Measurements from ENCODE around the gene ANKRD9. TPM values are rescaled to one million over a fixed set of nuclear protein-coding genes. Genes with fewer than 3 reads are reported as not detected.
"Not testable (repeated sequence)": the region's sequence is repeated elsewhere in the genome, so short reads cannot be mapped to it uniquely, and the experiment has no call there.

ANKRD9 gene
- total RNA-seq, 3 donors from 2014 or later: 75.6 to 100 (median 84.7) TPM

DNA sequence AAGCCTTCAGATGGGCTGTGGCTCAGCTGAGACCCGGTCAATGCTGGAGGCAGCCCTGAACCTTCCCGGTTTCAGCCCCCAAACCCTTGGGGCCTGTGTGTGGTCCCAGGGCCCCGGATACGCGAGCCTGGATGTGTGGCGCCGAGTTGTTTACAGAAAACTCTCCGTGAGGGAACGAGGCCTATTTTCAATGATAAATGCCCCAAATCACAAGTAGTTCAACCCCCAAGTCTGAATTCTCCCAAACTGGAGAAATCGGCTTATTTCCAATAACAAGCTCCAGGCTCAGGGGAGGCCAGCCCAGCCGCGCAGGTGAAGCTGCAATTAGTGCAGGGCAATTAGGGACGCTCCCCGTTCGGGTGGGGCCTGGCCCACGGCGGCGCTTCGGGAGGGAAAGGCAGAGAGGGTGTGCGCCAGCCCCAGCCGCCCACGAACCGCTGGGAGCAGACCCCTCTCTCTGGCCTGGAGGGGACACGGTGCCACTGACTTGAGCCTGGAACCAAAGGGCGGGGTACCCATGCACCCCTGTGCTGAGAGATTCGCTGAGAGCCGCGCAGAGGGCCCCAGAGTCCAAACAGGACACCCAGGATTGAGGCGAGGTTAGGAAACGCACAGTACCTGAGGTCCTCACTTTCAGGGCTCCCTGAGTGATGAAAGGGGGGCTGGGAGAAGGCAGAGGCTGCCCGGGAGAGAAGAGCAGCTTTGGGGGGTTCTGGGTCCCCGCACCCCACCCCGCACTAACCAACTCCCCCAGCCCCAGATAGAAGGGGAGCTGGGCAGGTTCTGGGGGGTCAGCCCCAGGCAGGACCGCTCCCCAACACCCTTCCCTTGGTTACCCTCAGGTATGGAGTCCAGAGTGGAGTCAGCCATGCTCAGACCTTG is 14.2 kb upstream of the ANKRD9 start:
- ATAC-seq (peak; percentile 48), DNase-seq (peak; percentile 82 to 88 (median 84))
- H3K9me3 ChIP-seq: no peaks in the 10 kb centered on the region
- no peak overlapping the region for H3K4me3 ChIP-seq
- TF ChIP-seq, protein P1, sequence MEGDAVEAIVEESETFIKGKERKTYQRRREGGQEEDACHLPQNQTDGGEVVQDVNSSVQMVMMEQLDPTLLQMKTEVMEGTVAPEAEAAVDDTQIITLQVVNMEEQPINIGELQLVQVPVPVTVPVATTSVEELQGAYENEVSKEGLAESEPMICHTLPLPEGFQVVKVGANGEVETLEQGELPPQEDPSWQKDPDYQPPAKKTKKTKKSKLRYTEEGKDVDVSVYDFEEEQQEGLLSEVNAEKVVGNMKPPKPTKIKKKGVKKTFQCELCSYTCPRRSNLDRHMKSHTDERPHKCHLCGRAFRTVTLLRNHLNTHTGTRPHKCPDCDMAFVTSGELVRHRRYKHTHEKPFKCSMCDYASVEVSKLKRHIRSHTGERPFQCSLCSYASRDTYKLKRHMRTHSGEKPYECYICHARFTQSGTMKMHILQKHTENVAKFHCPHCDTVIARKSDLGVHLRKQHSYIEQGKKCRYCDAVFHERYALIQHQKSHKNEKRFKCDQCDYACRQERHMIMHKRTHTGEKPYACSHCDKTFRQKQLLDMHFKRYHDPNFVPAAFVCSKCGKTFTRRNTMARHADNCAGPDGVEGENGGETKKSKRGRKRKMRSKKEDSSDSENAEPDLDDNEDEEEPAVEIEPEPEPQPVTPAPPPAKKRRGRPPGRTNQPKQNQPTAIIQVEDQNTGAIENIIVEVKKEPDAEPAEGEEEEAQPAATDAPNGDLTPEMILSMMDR (IDR thresholded peaks at IDR 0.05): no peak
- peaks cover 16% of the 10 kb centered on the region for H3K4me1 ChIP-seq (ENCODE audit: low read depth)
- intact Hi-C loops (cut with DNase I, micrococcal nuclease): no loop called here
- H3K36me3 ChIP-seq (ENCODE audit: low read depth): no peaks in the 10 kb centered on the region

DNA sequence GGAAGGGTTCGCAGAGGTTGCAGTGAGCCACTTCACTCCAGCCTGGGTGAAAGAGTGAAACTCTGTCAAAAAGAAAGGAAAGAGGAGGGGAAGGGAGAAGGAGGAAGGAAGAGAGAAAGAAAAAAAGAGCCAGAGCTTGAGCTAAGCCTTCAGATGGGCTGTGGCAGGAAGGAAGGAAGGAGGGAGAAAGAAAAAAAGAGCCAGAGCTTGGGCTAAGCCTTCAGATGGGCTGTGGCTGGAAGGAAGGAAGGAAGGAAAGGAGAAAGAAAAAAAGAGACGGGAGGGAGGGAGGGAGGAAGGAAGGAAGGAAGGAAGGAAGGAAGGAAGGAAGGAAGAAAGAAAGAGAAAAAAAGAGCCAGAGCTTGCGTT is 13.6 kb upstream of the ANKRD9 start:
- H3K4me3 ChIP-seq: no peak overlapping the region
- peaks cover 16% of the 10 kb centered on the region for H3K4me1 ChIP-seq (ENCODE audit: low read depth)
- TF ChIP-seq, protein P1 (IDR thresholded peaks at IDR 0.05): no peak
- no peaks in the 10 kb centered on the region for H3K36me3 ChIP-seq (ENCODE audit: low read depth)
- ATAC-seq: no peak
- H3K9me3 ChIP-seq: no peaks in the 10 kb centered on the region
- no peak for DNase-seq
- intact Hi-C loops (cut with DNase I, micrococcal nuclease): no loop called here

DNA sequence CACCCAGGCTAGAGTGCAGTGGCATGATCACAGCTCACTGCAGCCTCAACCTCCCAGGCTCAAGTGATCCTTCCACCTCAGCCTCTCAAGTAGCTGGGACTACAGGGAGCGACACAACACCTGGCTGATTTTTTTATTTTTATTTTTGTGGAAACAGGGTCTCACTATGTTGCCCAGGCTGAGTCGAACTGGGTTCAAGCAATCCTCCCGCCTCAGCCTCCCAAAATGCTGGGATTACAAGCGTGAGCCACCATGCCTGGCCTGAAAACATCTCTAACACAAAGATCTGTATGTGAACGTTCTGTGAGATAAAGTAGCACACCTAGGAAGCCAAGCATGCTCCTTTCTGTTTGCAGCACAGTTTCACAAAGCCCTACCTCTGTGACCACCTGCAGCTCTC is 10.1 kb upstream of the ANKRD9 start:
- H3K4me1 ChIP-seq (ENCODE audit: low read depth): peaks cover 10% of the 10 kb centered on the region
- DNase-seq; ATAC-seq; H3K4me3 ChIP-seq; H3K9me3 ChIP-seq; H3K36me3 ChIP-seq (ENCODE audit: low read depth): not testable (repeated sequence)
- intact Hi-C loops (cut with DNase I, micrococcal nuclease): loop anchor here (5.0 to 10.0 kb wide), 2 partner anchors 75 to 82 kb away; no protein-coding TSS in a partner anchor

DNA sequence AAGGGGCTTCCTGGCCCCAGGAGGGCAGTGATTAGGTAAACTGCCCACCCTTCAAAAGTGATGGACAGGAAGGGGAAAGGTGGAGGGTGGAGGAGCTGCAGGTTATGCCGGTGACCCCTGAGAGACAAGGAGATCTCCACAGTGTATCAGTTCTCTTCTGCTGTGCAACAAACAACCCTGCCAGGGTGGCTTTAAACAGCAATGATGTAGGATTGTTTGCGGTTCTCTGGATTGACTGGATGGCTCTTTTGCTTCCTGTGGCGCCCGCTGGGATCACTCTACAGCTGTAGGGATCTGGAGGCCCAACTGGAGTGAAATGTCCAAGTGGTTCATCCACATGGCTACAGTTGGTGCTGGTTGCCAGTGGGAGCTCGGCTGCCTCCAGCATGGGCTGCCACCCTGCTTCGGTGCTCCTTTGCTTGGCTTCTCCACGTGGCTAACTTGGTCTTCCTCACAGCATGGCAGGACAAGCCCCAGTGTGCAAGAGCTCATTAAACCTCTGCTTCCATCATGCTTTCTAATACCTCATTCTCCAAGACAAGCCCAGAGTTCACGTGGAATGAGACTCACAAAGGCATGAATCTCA is 8.6 kb upstream of the ANKRD9 start:
- ATAC-seq (no peak), DNase-seq (no peak)
- H3K4me3 ChIP-seq: no peak overlapping the region
- H3K36me3 ChIP-seq (ENCODE audit: low read depth): no peaks in the 10 kb centered on the region
- intact Hi-C loops (cut with DNase I, micrococcal nuclease): loop anchor here (5.0 to 10.0 kb wide), 2 partner anchors 73 to 81 kb away; no protein-coding TSS in a partner anchor
- H3K9me3 ChIP-seq: no peaks in the 10 kb centered on the region
- TF ChIP-seq, protein P1 (IDR thresholded peaks at IDR 0.05): no peak
- no peaks in the 10 kb centered on the region for H3K4me1 ChIP-seq (ENCODE audit: low read depth)

DNA sequence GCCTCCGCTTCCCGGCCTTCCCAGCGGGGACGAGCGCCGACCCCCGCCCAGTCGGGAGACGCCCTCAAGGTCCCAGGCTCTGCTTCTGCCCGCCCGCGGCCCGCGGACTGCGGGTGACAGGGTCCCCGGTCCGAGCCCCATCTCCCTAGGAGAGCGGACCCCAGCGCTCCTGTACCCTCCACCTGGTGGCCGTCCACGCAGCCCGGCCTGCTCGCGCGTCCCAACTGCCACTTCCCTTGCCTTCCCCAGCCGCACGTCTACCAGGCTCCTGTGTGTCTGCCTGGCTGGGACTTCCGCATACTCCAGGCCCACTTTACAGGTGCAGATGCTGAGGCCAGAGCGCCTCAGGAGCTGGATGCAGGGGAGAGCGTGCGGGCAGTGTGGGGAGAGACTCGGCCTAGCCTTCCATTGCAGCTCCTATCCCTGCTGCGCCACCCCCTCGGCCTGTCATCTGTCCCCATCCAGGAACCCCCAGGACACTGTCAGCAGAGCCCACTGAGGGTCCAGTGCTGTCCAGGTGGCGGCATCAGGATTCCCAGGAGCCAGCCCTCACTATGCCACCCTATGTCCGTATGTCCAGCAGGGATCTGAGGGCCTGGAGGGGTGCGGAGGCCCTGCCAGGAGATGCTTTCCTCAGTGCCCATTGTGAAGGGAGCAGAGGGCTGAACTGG is 8.0 kb upstream of the ANKRD9 start:
- Histone ChIP-seq H3K4me1 (ENCODE audit: low read depth) (peaks cover 3% of the 10 kb centered on the region), H3K9me3 (no peaks in the 10 kb centered on the region), H3K4me3 (peak overlapping the region; percentile 56), H3K36me3 (ENCODE audit: low read depth) (no peaks in the 10 kb centered on the region)
- DNase-seq (peak; percentile 53 to 69 (median 66)), ATAC-seq (peak; percentile 68)
- intact Hi-C loops (cut with DNase I, micrococcal nuclease): loop anchor here (5.0 to 10.0 kb wide), 2 partner anchors 73 to 80 kb away; no protein-coding TSS in a partner anchor
- TF ChIP-seq, protein P1 (IDR thresholded peaks at IDR 0.05): no peak
